Panc1 (cell line): ENCODE measurements around the gene PARVG. TPM values are rescaled to one million over a fixed set of nuclear protein-coding genes. Genes with fewer than 3 reads are reported as not detected.

Experiments
- ATAC-seq: fragments of 200-7000 bp; cut with Tn5 transposase; 2 replicates; pipeline ENCODE4 v1.9.1; 2020; ENCODE audit warnings: mild to moderate bottlenecking, moderate library complexity
- BruUV-seq: library from RNA; stranded (reverse); fragments of 400-500 nt; replicated peaks from 2 replicates; lab custom pipeline; 2021; lab: Mats Ljungman, UMichigan
- CTCF ChIA-PET: fragments of 300-600 bp; sonication (Branson Sonifier 250); formaldehyde crosslinking; loops from one replicate; lab custom pipeline; 2022; ENCODE audit warnings: antibody characterized with exemption; lab: Charles Lee
- POLR2A ChIA-PET: fragments of 300-600 bp; sonication (Branson Sonifier 250); formaldehyde crosslinking; loops from one replicate; lab custom pipeline; 2022; ENCODE audit warnings: antibody characterized with exemption; lab: Charles Lee
- DNase-seq: peaks from one replicate; pipeline ENCODE4 v3.0.0-alpha.2; 2010; ENCODE audit warnings: low read depth, low spot score
- H3K27ac ChIP-seq: 2 replicates; pipeline ENCODE4 v1.5.1; 2011; ENCODE audit warnings: mild to moderate bottlenecking, low read length, inconsistent platforms
- H3K27me3 ChIP-seq: fragments of 200-500 bp; sonication (Bioruptor generic); 2 replicates; pipeline ENCODE4 v1.6.0; 2014; ENCODE audit warnings: low read length, inconsistent platforms; ENCODE audit not compliant: control insufficient read depth, insufficient read depth
- H3K36me3 ChIP-seq: fragments of 200-500 bp; sonication (Bioruptor generic); 2 replicates; pipeline ENCODE4 v1.5.1; 2014; ENCODE audit warnings: inconsistent platforms, mild to moderate bottlenecking, low read length, moderate library complexity; ENCODE audit not compliant: control insufficient read depth, insufficient read depth
- H3K4me1 ChIP-seq: 2 replicates; pipeline ENCODE4 v1.5.1; 2011; ENCODE audit warnings: inconsistent platforms, mild to moderate bottlenecking, low read length, moderate library complexity; ENCODE audit not compliant: control insufficient read depth, insufficient read depth
- H3K4me3 ChIP-seq, 2 experiments: 2 replicates each; pipeline ENCODE4 v1.5.1; 2011 to 2012; ENCODE audit warnings: low read depth in 2 of 2, low read length in 2 of 2, mild to moderate bottlenecking in 2 of 2, inconsistent platforms in 1 of 2, moderate library complexity in 1 of 2
- H3K9me3 ChIP-seq: fragments of 200-500 bp; sonication (Bioruptor generic); 2 replicates; pipeline ENCODE4 v1.5.1; 2014; ENCODE audit warnings: low read depth, mild to moderate bottlenecking, inconsistent platforms, low read length, moderate library complexity; ENCODE audit not compliant: control insufficient read depth, insufficient read depth
- CTCF ChIP-seq: fragments of 450-650 bp; IDR thresholded peaks from 2 replicates; pipeline ENCODE4 v1.5.1; 2017; ENCODE audit warnings: mild to moderate bottlenecking
- POLR2AphosphoS5 ChIP-seq: IDR thresholded peaks from 2 replicates; pipeline ENCODE4 v1.6.1; 2012; ENCODE audit warnings: mild to moderate bottlenecking, low read depth, low read length, moderate library complexity
- REST ChIP-seq, 2 experiments: IDR thresholded peaks; 2 replicates each; pipeline ENCODE4 v1.6.1; 2011 to 2012; ENCODE audit warnings: low read depth in 2 of 2, control low read depth in 1 of 2, low read length in 1 of 2, mild to moderate bottlenecking in 1 of 2, moderate library complexity in 1 of 2; ENCODE audit not compliant: insufficient read depth in 1 of 2
- SIN3A ChIP-seq: IDR thresholded peaks from 2 replicates; pipeline ENCODE4 v1.6.1; 2012; ENCODE audit warnings: low read depth, mild to moderate bottlenecking, low read length, moderate library complexity, borderline replicate concordance; ENCODE audit not compliant: insufficient read depth
- TCF7L2 ChIP-seq: IDR thresholded peaks from 2 replicates; pipeline ENCODE4 v1.6.1; 2011; ENCODE audit warnings: mild to moderate bottlenecking, low read depth, low read length, inconsistent platforms
- in situ Hi-C: cut with HindIII; loops from 2 replicates; pipeline ENCODE4 v1.10.0; 2016; ENCODE audit warnings: low sequenced_read_pairs, low pct_unique_long_range_greater_than_20kb
- intact Hi-C: fragments of 100-400 bp; cut with micrococcal nuclease; formaldehyde crosslinking; loops from one replicate; pipeline ENCODE4 v1.10.0; 2022; ENCODE audit not compliant: unreplicated experiment
- total RNA-seq: library from RNA; stranded (reverse); gene quantifications from one replicate; pipeline ENCODE4 v1.2.1, GENCODE V29; 2021; ENCODE audit not compliant: unreplicated experiment

Gene PARVG
- total RNA-seq, 1 experiment from 2014 or later = 0.21 TPM

- no peak overlapping the region for H3K27ac ChIP-seq
- H3K4me1 ChIP-seq = no peaks in the 10 kb centered on the region
- DNase-seq (no peak), ATAC-seq (no peak)
- no peaks in the 10 kb centered on the region for H3K9me3 ChIP-seq
- H3K27me3 ChIP-seq = no peaks in the 10 kb centered on the region
- intact Hi-C loops (no loop called here), in situ Hi-C loops (no loop called here)
- no TSS peak for BruUV-seq
- POLR2A ChIA-PET = interaction anchor here (0.6 kb wide), 1 partner anchor 292 kb away, joined by 3 read pairs; no protein-coding TSS in a partner anchor
- TF ChIP-seq CTCF = no peak
- no peak for TF ChIP-seq SIN3A
- no peak for TF ChIP-seq POLR2AphosphoS5
- TF ChIP-seq TCF7L2 = no peak
- TF ChIP-seq REST (IDR thresholded peaks at IDR 0.05; ENCODE audit: insufficient read depth in 1 of 2, low read depth in 2 of 2, low read length in 1 of 2) = no peak
- CTCF ChIA-PET = no interaction called here
- no peaks in the 10 kb centered on the region for H3K36me3 ChIP-seq
- H3K4me3 ChIP-seq = no peak overlapping the region
Measured at GRCh38 chr22:44254811-44255210, 74.1 kb downstream of the PARVG start.

GRCh38 chr22:44256085-44256484 is 75.4 kb downstream of the PARVG start:
- POLR2A ChIA-PET = no interaction called here

More at GRCh38 chr22:44256085-44256484, 75.4 kb downstream of the PARVG start:
- ATAC-seq (no peak), DNase-seq (no peak)
- BruUV-seq = no TSS peak
- intact Hi-C loops = no loop called here
- H3K36me3 ChIP-seq = no peaks in the 10 kb centered on the region
- H3K9me3 ChIP-seq = no peaks in the 10 kb centered on the region
- CTCF ChIA-PET = no interaction called here
- in situ Hi-C loops = no loop called here
- H3K27me3 ChIP-seq = no peaks in the 10 kb centered on the region
- H3K27ac ChIP-seq = no peak overlapping the region
- no peak for TF ChIP-seq CTCF
- no peak for TF ChIP-seq REST (IDR thresholded peaks at IDR 0.05; ENCODE audit: insufficient read depth in 1 of 2, low read depth in 2 of 2, low read length in 1 of 2)
- no peak for TF ChIP-seq POLR2AphosphoS5
- no peak for TF ChIP-seq TCF7L2
- no peaks in the 10 kb centered on the region for H3K4me1 ChIP-seq
- H3K4me3 ChIP-seq = no peak overlapping the region
